NCI-H524 (cell line): ENCODE data around the gene GPR50.

ENCODE experiments used
- DNase-seq, 2 experiments: peaks; one replicate each; lab custom pipeline; 2025; lab: John Stamatoyannopoulos, UW

GPR50 gene

GRCh38 chrX:151176231-151176750 is at the start of gene GPR50:
Gene GPR50, plus strand, starts transcription at chrX:151176584. Its CDS starts 138 bp downstream, at chrX:151176722.
- no peak for DNase-seq

DNA sequence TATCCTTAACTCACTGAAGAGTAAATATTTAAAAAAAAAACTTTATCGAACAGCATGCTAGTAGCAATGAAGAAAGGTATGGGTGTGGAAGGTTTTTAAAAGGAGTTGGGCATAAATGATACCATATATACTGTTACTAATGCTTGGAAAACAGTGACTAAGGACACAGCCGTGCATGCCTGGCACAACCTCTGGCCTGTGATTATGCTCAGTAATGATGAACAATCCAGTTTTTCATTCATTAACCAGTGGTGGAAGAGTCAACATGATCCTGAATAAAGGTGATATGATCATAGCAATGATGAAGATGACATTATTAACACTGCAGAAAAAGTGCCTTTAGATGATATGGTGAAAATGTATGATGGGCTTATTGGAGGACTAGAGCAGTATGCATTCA is 43.9 kb upstream of the GPR50 start:
- DNase-seq, result no peak

GRCh38 chrX:151151665-151152267 is 24.6 kb upstream of the GPR50 start:
- peak in 1 of 2 experiments; percentile 62 for DNase-seq

GRCh38 chrX:151153086-151153485 is 23.3 kb upstream of the GPR50 start:
- peak; percentile 15 to 29 for DNase-seq

DNA sequence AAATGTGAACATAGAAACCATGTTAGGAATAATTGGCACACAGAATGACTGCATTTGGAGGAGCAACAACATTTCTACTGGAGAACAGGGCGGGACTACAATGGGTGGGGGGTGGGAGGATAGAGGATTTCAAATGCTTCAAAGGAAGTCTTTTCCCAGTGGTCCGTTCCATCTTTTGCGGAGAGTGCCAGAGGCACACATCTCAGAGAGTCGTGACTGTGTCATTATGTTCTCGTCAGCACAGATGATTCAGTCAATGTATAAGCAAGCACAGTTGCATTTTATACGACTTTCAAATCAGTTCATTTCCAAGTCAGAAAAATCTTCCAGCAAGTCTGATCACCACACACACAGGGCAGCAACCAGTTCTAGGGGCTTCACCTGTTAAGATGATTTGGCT is 22.7 kb upstream of the GPR50 start:
- DNase-seq, result no peak

GRCh38 chrX:151155234-151155633 is 21.1 kb upstream of the GPR50 start:
- DNase-seq, result no peak

- DNase-seq, result no peak
Observed at GRCh38 chrX:151161690-151162089, 14.7 kb upstream of the GPR50 start.

DNA sequence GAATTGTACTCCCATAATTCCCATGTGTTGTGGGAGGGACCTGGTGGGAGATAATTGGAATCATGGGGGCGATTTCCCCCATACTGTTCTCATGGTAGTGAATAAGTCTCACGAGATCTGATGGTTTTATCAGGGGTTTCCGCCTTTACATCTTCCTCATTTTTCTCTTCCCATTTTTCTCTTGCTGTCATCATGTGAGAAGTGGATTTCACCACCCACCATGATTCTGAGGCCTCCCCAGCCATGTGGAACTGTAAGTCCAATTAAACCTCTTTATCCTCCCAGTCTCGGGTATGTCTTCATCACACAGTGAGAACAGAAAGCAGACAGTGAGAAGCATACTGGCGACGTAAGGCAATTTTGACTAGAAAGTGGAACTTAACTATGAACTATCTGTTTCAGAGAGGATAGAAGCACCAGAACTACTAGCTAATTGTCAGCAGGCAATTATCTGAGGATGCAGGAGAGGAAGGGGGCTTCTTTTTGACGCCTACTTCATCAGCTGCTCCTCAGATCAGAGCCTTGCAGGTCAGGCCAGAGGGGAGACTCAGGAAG is 8.5 kb upstream of the GPR50 start:
- no peak for DNase-seq

GRCh38 chrX:151169783-151170182 is 6.6 kb upstream of the GPR50 start:
- DNase-seq, result no peak

DNA sequence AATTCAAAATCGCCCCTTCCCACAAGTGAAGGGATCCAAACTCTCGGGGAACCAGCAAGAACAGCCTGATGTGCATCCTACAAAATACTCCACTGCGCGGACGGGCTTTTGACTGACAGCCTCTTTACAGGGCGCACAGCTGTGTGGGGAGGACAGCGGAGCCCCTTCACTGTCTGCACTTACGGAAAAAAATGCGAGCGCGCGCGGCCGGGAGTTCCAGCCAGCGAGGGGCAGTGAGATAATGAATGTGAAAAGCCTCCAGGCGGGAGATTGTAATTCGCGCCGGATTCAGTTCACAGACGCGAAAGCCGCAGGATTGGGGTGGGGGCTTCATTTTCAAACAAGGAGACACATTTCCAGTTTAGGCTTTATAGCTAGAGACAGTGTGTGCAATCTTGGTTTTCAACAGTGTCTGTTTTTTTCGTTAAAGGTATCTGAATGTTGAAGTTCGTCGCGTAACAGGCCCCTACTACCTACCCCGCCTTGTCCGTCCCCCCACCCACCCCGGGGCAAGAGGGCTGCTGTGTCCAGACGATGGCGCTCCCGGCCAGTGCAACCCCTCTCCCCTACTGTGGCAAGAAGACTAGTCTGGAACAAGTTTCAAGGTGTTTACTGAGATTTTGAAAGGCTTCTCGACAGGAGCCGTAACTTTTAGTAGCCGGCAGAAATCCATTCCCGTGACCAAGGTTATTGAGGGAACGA is 1.7 kb upstream of the GPR50 start:
- DNase-seq, result peak in 1 of 2 experiments; percentile 24

- peak in 1 of 2 experiments; percentile 8 for DNase-seq
Observed at GRCh38 chrX:151175283-151176062, 911 bp upstream of the GPR50 start.

DNA sequence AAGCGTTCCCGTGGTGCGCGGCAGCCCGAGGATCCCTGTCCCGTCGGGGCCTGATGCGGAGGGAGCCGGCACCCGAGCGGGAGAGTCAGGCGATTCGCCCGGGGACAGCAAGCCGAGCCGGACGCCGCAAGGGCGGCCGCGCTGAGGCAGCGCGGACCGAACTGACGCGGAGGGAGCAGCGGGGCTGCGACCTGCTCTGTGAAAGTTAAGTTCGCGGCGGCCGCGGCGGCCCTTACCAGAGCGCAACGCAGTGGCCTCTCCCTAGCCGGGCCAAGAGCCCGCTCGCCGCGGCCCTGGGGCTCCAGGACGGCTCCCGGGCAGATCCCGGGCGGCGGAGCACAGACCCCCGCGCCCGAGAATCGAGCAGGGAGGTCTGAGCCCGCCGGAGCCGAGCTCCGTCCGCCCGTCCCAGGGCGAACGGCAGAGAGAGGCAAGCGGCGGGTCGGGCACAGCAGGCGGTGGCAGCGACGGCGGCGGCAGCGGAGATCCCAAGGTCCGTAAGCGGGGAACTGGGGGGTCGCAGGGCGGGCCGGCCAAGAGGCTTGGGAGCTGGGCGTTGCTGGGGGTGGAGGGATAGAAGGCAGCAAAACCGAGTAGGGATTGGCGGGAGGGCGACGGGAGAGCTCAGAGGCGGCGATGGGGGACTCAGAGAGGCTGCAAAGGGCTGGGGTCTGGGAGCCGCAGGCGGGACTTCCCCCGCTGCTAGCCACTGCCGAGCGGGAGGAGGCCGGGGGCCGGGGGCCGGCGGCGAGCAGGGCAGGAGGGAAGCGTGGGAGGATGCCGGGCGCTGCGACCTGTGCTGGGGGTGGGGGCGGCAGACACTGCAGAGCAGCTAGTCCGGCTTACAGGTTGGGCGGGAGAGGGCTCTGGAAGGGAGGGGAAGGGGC is 1.0 kb downstream of the GPR50 start:
- DNase-seq, result peak; percentile 5 to 23

GRCh38 chrX:151178746-151179145 is 2.4 kb downstream of the GPR50 start:
- no peak for DNase-seq

DNA sequence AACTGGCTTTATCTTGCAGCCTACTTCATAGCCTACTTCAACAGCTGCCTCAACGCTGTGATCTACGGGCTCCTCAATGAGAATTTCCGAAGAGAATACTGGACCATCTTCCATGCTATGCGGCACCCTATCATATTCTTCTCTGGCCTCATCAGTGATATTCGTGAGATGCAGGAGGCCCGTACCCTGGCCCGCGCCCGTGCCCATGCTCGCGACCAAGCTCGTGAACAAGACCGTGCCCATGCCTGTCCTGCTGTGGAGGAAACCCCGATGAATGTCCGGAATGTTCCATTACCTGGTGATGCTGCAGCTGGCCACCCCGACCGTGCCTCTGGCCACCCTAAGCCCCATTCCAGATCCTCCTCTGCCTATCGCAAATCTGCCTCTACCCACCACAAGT is 4.0 kb downstream of the GPR50 start:
- DNase-seq, result no peak

DNA sequence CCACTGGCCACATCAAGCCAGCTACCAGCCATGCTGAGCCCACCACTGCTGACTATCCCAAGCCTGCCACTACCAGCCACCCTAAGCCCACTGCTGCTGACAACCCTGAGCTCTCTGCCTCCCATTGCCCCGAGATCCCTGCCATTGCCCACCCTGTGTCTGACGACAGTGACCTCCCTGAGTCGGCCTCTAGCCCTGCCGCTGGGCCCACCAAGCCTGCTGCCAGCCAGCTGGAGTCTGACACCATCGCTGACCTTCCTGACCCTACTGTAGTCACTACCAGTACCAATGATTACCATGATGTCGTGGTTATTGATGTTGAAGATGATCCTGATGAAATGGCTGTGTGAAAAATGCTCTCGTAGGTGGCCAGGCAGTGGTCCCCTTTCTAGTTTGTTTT is 4.7 kb downstream of the GPR50 start:
- no peak for DNase-seq

DNA sequence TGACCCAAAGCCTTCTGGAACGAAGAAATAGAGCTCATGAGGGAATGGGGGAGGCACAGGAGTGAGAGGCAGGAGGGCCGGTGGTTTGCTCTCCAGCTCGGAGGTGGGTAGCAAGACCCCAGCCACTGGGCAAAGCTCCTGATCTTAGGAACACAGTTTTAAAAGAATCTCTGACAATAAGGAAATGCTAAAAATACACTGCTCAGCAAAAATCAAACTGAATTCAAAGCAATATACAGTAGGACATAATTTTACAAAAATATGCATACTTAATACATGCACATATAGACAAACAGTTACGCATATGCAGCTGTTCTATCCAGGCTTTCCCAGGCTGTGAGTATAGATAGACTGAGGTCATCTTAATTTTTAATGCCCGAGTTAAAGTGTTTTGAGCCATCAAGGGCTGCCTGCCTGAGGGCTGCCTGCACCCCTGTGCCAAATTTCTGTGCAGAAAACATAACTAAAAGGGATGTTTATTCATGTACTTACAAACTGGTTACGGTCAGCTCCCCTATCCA is 6.9 kb downstream of the GPR50 start:
- DNase-seq, result no peak

- DNase-seq, result no peak
Observed at GRCh38 chrX:151183912-151184565, 7.7 kb downstream of the GPR50 start.

- no peak for DNase-seq
Observed at GRCh38 chrX:151184705-151185104, 8.3 kb downstream of the GPR50 start.

DNA sequence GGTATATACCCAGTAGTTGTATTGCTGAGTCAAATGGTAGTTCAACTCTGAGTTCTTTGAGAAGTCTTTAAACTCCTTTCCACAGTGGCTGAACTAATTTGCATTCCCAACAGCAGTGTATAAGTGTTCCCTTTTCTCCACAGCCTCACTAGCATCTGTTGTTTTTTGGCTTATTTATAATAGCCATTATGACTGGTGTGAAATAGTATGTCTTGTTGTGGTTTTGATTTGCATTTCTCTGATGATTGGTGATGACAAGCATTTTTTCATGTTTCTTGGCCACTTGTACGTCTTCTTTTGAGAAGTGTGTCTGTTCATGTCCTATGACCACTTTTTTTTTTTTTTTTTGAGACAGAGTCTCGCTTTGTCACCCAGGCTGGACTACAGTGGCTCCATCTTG is 30.5 kb downstream of the GPR50 start:
- no peak for DNase-seq

DNA sequence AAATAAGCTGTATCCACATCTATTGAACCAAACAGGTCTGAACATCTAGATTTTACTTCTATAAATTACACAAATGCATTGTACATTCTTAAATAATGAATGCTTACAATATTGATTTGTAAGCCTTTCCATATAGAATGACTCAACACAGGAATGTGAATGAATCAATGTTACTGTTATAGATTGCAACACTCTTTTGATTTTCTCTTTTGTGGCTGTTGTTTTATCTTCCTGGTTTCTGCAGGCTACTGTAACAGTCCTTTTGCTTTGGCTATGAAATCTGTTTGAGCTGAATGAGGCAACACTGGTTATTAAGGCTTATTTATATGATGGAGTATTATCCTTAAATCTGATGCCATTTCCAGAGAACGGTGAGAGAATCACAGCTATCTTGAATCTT is 49.5 kb downstream of the GPR50 start:
- DNase-seq, result no peak

DNA sequence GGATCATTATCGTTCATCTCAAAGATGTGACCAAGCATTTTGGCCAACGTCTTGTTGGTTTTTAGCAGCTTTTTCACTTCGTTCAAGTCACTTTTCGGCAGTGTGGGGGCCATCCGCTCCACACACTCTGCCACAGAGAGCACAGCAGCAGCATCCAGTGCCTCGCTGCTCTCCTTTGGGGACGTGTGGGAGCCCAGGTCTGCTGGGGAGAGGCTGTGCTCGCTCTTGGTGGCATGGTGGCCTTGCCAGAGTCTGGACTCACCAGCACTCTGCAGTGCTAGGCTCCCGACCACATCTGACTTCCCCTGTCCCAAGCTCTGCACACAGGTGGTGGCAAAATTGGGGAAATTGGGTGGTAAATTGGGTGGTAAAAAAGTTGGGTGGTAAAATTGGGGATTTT is 50.6 kb downstream of the GPR50 start:
- no peak for DNase-seq
